ENCODE data around the gene SLC9A3.

- TF ChIP-seq CTCF (IDR thresholded peaks at IDR 0.05; ENCODE audit: low read depth, low read length) (no peak), EZH2phosphoT487 (IDR thresholded peaks at IDR 0.05; ENCODE audit: low read depth) (no peak)
Observed at GRCh38 chr5:511476-511875, 12.8 kb downstream of the SLC9A3 start.
